ENCODE data around the gene BABAM2. TPM values are rescaled to one million over a fixed set of nuclear protein-coding genes. Genes with fewer than 3 reads are reported as not detected.

Gene BABAM2
- total and polyA plus RNA-seq, 2 experiments from 2014 or later: 17.8 to 21.5 TPM

GRCh38 chr2:27909901-27910300 lies 19.4 kb downstream of the BABAM2 start:
- no peak overlapping the region for H3K4me3 ChIP-seq
- DNase-seq (ENCODE audit: low spot score) (no peak), ATAC-seq (no peak)
- no peaks in the 10 kb centered on the region for H3K9me3 Mint-ChIP-seq
- H3K27me3 Mint-ChIP-seq (ENCODE audit: insufficient read depth, low read depth, poor library complexity): no peaks in the 10 kb centered on the region
- H3K9me2 ChIP-seq (ENCODE audit: insufficient read depth): no peaks in the 10 kb centered on the region
- H3K4me2 ChIP-seq: no peak overlapping the region
- H3F3A ChIP-seq (replicated peaks; ENCODE audit: low read depth): no peaks in the 10 kb centered on the region
- H2AFZ ChIP-seq: no peak overlapping the region
- no peak overlapping the region for H3K27ac Mint-ChIP-seq
- no peak for TF ChIP-seq ETS1 (IDR thresholded peaks at IDR 0.05)
- TF ChIP-seq, protein P1, sequence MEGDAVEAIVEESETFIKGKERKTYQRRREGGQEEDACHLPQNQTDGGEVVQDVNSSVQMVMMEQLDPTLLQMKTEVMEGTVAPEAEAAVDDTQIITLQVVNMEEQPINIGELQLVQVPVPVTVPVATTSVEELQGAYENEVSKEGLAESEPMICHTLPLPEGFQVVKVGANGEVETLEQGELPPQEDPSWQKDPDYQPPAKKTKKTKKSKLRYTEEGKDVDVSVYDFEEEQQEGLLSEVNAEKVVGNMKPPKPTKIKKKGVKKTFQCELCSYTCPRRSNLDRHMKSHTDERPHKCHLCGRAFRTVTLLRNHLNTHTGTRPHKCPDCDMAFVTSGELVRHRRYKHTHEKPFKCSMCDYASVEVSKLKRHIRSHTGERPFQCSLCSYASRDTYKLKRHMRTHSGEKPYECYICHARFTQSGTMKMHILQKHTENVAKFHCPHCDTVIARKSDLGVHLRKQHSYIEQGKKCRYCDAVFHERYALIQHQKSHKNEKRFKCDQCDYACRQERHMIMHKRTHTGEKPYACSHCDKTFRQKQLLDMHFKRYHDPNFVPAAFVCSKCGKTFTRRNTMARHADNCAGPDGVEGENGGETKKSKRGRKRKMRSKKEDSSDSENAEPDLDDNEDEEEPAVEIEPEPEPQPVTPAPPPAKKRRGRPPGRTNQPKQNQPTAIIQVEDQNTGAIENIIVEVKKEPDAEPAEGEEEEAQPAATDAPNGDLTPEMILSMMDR (conservative IDR thresholded peaks at IDR 0.05; ENCODE audit: low read depth in 2 of 2): no peak
- TF ChIP-seq CREB1 (CRISPR knock-in tag; IDR thresholded peaks at IDR 0.05; ENCODE audit: low read depth): no peak
- no peak for TF ChIP-seq ZNF331 (CRISPR knock-in tag; IDR thresholded peaks at IDR 0.05; ENCODE audit: low read depth)
- no peak for TF ChIP-seq ZNF114 (CRISPR knock-in tag; IDR thresholded peaks at IDR 0.05)
- TF ChIP-seq, protein P2, sequence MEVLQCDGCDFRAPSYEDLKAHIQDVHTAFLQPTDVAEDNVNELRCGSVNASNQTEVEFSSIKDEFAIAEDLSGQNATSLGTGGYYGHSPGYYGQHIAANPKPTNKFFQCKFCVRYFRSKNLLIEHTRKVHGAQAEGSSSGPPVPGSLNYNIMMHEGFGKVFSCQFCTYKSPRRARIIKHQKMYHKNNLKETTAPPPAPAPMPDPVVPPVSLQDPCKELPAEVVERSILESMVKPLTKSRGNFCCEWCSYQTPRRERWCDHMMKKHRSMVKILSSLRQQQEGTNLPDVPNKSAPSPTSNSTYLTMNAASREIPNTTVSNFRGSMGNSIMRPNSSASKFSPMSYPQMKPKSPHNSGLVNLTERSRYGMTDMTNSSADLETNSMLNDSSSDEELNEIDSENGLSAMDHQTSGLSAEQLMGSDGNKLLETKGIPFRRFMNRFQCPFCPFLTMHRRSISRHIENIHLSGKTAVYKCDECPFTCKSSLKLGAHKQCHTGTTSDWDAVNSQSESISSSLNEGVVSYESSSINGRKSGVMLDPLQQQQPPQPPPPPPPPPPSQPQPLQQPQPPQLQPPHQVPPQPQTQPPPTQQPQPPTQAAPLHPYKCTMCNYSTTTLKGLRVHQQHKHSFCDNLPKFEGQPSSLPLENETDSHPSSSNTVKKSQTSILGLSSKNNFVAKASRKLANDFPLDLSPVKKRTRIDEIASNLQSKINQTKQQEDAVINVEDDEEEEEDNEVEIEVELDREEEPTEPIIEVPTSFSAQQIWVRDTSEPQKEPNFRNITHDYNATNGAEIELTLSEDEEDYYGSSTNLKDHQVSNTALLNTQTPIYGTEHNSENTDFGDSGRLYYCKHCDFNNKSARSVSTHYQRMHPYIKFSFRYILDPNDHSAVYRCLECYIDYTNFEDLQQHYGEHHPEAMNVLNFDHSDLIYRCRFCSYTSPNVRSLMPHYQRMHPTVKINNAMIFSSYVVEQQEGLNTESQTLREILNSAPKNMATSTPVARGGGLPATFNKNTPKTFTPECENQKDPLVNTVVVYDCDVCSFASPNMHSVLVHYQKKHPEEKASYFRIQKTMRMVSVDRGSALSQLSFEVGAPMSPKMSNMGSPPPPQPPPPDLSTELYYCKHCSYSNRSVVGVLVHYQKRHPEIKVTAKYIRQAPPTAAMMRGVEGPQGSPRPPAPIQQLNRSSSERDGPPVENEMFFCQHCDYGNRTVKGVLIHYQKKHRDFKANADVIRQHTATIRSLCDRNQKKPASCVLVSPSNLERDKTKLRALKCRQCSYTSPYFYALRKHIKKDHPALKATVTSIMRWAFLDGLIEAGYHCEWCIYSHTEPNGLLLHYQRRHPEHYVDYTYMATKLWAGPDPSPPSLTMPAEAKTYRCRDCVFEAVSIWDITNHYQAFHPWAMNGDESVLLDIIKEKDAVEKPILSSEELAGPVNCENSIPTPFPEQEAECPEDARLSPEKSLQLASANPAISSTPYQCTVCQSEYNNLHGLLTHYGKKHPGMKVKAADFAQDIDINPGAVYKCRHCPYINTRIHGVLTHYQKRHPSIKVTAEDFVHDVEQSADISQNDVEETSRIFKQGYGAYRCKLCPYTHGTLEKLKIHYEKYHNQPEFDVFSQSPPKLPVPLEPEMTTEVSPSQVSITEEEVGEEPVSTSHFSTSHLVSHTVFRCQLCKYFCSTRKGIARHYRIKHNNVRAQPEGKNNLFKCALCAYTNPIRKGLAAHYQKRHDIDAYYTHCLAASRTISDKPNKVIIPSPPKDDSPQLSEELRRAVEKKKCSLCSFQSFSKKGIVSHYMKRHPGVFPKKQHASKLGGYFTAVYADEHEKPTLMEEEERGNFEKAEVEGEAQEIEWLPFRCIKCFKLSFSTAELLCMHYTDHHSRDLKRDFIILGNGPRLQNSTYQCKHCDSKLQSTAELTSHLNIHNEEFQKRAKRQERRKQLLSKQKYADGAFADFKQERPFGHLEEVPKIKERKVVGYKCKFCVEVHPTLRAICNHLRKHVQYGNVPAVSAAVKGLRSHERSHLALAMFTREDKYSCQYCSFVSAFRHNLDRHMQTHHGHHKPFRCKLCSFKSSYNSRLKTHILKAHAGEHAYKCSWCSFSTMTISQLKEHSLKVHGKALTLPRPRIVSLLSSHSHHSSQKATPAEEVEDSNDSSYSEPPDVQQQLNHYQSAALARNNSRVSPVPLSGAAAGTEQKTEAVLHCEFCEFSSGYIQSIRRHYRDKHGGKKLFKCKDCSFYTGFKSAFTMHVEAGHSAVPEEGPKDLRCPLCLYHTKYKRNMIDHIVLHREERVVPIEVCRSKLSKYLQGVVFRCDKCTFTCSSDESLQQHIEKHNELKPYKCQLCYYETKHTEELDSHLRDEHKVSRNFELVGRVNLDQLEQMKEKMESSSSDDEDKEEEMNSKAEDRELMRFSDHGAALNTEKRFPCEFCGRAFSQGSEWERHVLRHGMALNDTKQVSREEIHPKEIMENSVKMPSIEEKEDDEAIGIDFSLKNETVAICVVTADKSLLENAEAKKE (CRISPR knock-in tag; IDR thresholded peaks at IDR 0.05): no peak
- TF ChIP-seq EZH2 (IDR thresholded peaks at IDR 0.05; ENCODE audit: low read depth, unreplicated experiment): no peak
- TF ChIP-seq POLR2AphosphoS5 (IDR thresholded peaks at IDR 0.05; ENCODE audit: low read depth): no peak
- no peak for TF ChIP-seq STAT1 (IDR thresholded peaks at IDR 0.05; ENCODE audit: unreplicated experiment)
- no peak for TF ChIP-seq EZH2phosphoT487 (IDR thresholded peaks at IDR 0.05; ENCODE audit: unreplicated experiment)
- TF ChIP-seq JUNB (IDR thresholded peaks at IDR 0.05; ENCODE audit: unreplicated experiment): no peak
- no peak for TF ChIP-seq NANOG (IDR thresholded peaks at IDR 0.05; ENCODE audit: borderline replicate concordance)
- no peak for TF ChIP-seq REST (IDR thresholded peaks at IDR 0.05; ENCODE audit: unreplicated experiment)
- no peaks in the 10 kb centered on the region for H3K36me3 Mint-ChIP-seq (ENCODE audit: low read depth)
- H3K36me3 ChIP-seq (ENCODE audit: insufficient read depth): no peaks in the 10 kb centered on the region
- no peaks in the 10 kb centered on the region for H4K20me1 ChIP-seq (replicated peaks; ENCODE audit: insufficient read depth)
- no peak overlapping the region for H3K27ac ChIP-seq (ENCODE audit: low read depth)
- peaks cover 7% of the 10 kb centered on the region; the same call in 1 of the 2 replicates for H3K4me1 ChIP-seq (ENCODE audit: insufficient read depth)
- peaks cover 12% of the 10 kb centered on the region; the same call in 2 of the 3 replicates for H3K4me1 Mint-ChIP-seq
- no peaks in the 10 kb centered on the region for H3K79me2 ChIP-seq (replicated peaks; ENCODE audit: insufficient read depth)
- no peaks in the 10 kb centered on the region for H3K27me3 ChIP-seq (ENCODE audit: insufficient read depth)
- H3K4me3 Mint-ChIP-seq: no peak overlapping the region
